ENCODE data around the gene H1-8.

Gene H1-8

DNA sequence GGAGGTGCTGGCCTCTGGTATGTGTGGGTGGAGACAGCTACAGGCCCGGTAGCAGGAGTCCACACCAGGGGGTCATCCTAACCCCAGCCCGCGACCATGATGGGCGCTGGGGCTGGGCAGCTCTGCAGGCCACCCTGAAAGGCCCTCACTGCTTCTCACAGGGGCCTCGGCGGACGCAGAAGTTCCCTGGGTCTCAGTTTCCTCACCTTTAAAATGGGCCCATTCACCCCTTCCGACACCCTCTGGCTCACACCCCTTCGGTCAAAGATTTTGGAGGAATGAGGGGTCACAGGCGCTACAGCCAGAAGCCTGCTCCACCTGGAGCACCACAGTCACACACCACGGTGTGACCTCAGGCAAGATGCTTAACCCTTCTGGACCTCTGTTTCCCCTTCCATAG lies 55.5 kb downstream of the H1-8 start:
- Histone ChIP-seq H2BK12ac (ENCODE audit: low read length) (peak overlapping the region; percentile 44), H3K4me2 (ENCODE audit: low read length) (no peak overlapping the region), H3K23ac (ENCODE audit: low read length) (no peak overlapping the region), H3K18ac (ENCODE audit: low read length) (peak overlapping the region; percentile 5), H3K9me3 (ENCODE audit: insufficient read depth, low read depth, low read length) (no peaks in the 10 kb centered on the region), H3K36me3 (ENCODE audit: control insufficient read depth in 1 of 2, insufficient read depth in 2 of 2, low read length in 2 of 2) (peaks cover 12 to 19% of the 10 kb centered on the region in 2 experiments), H2AFZ (ENCODE audit: insufficient read depth, low read length, poor library complexity) (no peak overlapping the region), H3K27ac (ENCODE audit: low read depth, low read length) (peak overlapping the region; percentile 52), H3K4me1 (ENCODE audit: control insufficient read depth in 1 of 2, insufficient read depth in 2 of 2, low read length in 2 of 2) (peaks cover 63 to 68% of the 10 kb centered on the region in 2 experiments), H4K91ac (ENCODE audit: low read depth, low read length) (peak overlapping the region; percentile 40), H3K14ac (ENCODE audit: low read length) (peak overlapping the region; percentile 40), H3K27me3 (ENCODE audit: insufficient read depth, low read length) (no peaks in the 10 kb centered on the region), H3K9ac (ENCODE audit: low read length) (no peak overlapping the region), H4K12ac (ENCODE audit: low read depth, low read length) (no peak overlapping the region), H3K4me3 (ENCODE audit: low read depth, low read length) (no peak overlapping the region), H2AK5ac (ENCODE audit: low read length) (peak overlapping the region; percentile 20), H3K79me2 (ENCODE audit: control insufficient read depth, insufficient read depth, low read length, poor library complexity) (peaks cover 60% of the 10 kb centered on the region), H2BK5ac (ENCODE audit: low read depth, low read length, poor library complexity) (no peak overlapping the region), H4K8ac (ENCODE audit: low read depth, low read length) (peak overlapping the region; percentile 30), H3K79me1 (ENCODE audit: low read length) (peaks cover 51% of the 10 kb centered on the region), H3K4ac (ENCODE audit: low read depth, low read length) (peak overlapping the region; percentile 63), H2BK120ac (ENCODE audit: insufficient read depth, low read length, poor library complexity) (peak overlapping the region; percentile 10)
- DNase-seq = no peak
- WGBS (ENCODE audit: extremely low coverage, insufficient coverage, insufficient read length) = no CpG with 5 or more reads among the region's 11 CpGs

DNA sequence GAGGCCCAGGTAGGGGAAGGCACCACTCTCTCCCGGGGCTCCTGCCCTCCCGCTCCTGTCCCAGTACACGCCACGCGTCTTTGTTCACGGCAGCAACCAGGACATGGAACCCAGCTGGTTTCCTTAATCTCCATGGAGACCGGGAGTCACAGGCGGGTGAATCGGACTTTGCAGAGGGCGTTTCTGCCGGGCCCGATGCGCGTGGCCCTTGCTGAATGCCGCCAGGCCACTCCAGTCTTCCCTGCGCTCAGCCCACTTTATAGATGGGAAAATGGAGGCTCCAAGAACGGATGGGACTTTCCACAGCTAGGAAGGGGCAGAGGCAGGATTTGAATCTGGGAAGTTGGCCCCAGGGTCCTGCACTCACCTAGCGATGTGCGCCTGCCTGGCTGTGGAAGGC lies 56.1 kb downstream of the H1-8 start:
- no peak overlapping the region for H3K4me2 ChIP-seq (ENCODE audit: low read length)
- peak overlapping the region; percentile 81 for H3K4ac ChIP-seq (ENCODE audit: low read depth, low read length)
- H4K8ac ChIP-seq (ENCODE audit: low read depth, low read length) = no peak overlapping the region
- no peak overlapping the region for H3K9ac ChIP-seq (ENCODE audit: low read length)
- H3K4me3 ChIP-seq (ENCODE audit: low read depth, low read length) = no peak overlapping the region
- no CpG with 5 or more reads among the region's 19 CpGs for WGBS (ENCODE audit: extremely low coverage, insufficient coverage, insufficient read length)
- peak overlapping the region; percentile 14 for H3K14ac ChIP-seq (ENCODE audit: low read length)
- peak overlapping the region; percentile 43 for H2BK5ac ChIP-seq (ENCODE audit: low read depth, low read length, poor library complexity)
- no peaks in the 10 kb centered on the region for H3K9me3 ChIP-seq (ENCODE audit: insufficient read depth, low read depth, low read length)
- H3K27me3 ChIP-seq (ENCODE audit: insufficient read depth, low read length) = no peaks in the 10 kb centered on the region
- peak overlapping the region; percentile 53 for H3K18ac ChIP-seq (ENCODE audit: low read length)
- peaks cover 56% of the 10 kb centered on the region for H3K79me1 ChIP-seq (ENCODE audit: low read length)
- peaks cover 65% of the 10 kb centered on the region for H3K79me2 ChIP-seq (ENCODE audit: control insufficient read depth, insufficient read depth, low read length, poor library complexity)
- no peak overlapping the region for H2AFZ ChIP-seq (ENCODE audit: insufficient read depth, low read length, poor library complexity)
- H4K91ac ChIP-seq (ENCODE audit: low read depth, low read length) = peak overlapping the region; percentile 40
- peak overlapping the region; percentile 73 for H3K27ac ChIP-seq (ENCODE audit: low read depth, low read length)
- no peak overlapping the region for H4K12ac ChIP-seq (ENCODE audit: low read depth, low read length)
- peak overlapping the region; percentile 70 for H2BK12ac ChIP-seq (ENCODE audit: low read length)
- peak; percentile 29 to 63 for DNase-seq
- peaks cover 7 to 13% of the 10 kb centered on the region in 2 experiments for H3K36me3 ChIP-seq (ENCODE audit: control insufficient read depth in 1 of 2, insufficient read depth in 2 of 2, low read length in 2 of 2)
- H3K4me1 ChIP-seq (ENCODE audit: control insufficient read depth in 1 of 2, insufficient read depth in 2 of 2, low read length in 2 of 2) = peaks cover 69 to 73% of the 10 kb centered on the region in 2 experiments
- no peak overlapping the region for H3K23ac ChIP-seq (ENCODE audit: low read length)
- H2AK5ac ChIP-seq (ENCODE audit: low read length) = peak overlapping the region; percentile 60
- peak overlapping the region; percentile 26 for H2BK120ac ChIP-seq (ENCODE audit: insufficient read depth, low read length, poor library complexity)

DNA sequence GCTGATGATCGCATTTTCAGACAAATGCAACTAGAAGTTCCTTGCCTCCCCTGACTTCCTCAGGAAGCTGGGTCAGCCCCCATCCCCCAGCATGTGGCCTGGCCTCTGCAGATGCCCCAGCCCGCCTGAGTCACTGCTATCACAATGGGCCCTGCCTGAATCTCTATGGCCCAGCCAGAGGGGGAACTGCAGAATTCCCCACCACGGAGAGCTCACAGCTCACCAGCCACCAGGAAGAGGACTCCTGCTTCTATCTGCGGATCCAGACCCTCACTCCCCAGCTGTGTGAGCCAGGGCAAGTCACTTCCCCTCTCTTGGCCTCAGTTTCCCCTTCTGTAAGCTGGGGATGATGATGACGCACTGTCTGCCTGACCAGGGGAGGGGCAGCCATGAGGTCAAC lies 56.6 kb downstream of the H1-8 start:
- peak overlapping the region; percentile 36 for H3K18ac ChIP-seq (ENCODE audit: low read length)
- no CpG with 5 or more reads among the region's 5 CpGs for WGBS (ENCODE audit: extremely low coverage, insufficient coverage, insufficient read length)
- H3K4me1 ChIP-seq (ENCODE audit: control insufficient read depth in 1 of 2, insufficient read depth in 2 of 2, low read length in 2 of 2) = peaks cover 70 to 78% of the 10 kb centered on the region in 2 experiments
- no peak overlapping the region for H3K23ac ChIP-seq (ENCODE audit: low read length)
- peak overlapping the region; percentile 29 for H3K14ac ChIP-seq (ENCODE audit: low read length)
- peak overlapping the region; percentile 53 for H4K91ac ChIP-seq (ENCODE audit: low read depth, low read length)
- peaks cover 69% of the 10 kb centered on the region for H3K79me2 ChIP-seq (ENCODE audit: control insufficient read depth, insufficient read depth, low read length, poor library complexity)
- peak; percentile 63 to 64 for DNase-seq
- H3K27me3 ChIP-seq (ENCODE audit: insufficient read depth, low read length) = no peaks in the 10 kb centered on the region
- H2BK5ac ChIP-seq (ENCODE audit: low read depth, low read length, poor library complexity) = no peak overlapping the region
- H3K27ac ChIP-seq (ENCODE audit: low read depth, low read length) = peak overlapping the region; percentile 73
- no peak overlapping the region for H2BK120ac ChIP-seq (ENCODE audit: insufficient read depth, low read length, poor library complexity)
- no peak overlapping the region for H3K4me3 ChIP-seq (ENCODE audit: low read depth, low read length)
- H2AFZ ChIP-seq (ENCODE audit: insufficient read depth, low read length, poor library complexity) = no peak overlapping the region
- H3K79me1 ChIP-seq (ENCODE audit: low read length) = peaks cover 58% of the 10 kb centered on the region
- H3K9ac ChIP-seq (ENCODE audit: low read length) = no peak overlapping the region
- H3K4ac ChIP-seq (ENCODE audit: low read depth, low read length) = peak overlapping the region; percentile 44
- H2AK5ac ChIP-seq (ENCODE audit: low read length) = peak overlapping the region; percentile 66
- H4K8ac ChIP-seq (ENCODE audit: low read depth, low read length) = peak overlapping the region; percentile 41
- H3K4me2 ChIP-seq (ENCODE audit: low read length) = no peak overlapping the region
- H3K9me3 ChIP-seq (ENCODE audit: insufficient read depth, low read depth, low read length) = no peaks in the 10 kb centered on the region
- peaks cover 5 to 11% of the 10 kb centered on the region in 2 experiments for H3K36me3 ChIP-seq (ENCODE audit: control insufficient read depth in 1 of 2, insufficient read depth in 2 of 2, low read length in 2 of 2)
- H2BK12ac ChIP-seq (ENCODE audit: low read length) = peak overlapping the region; percentile 63
- H4K12ac ChIP-seq (ENCODE audit: low read depth, low read length) = no peak overlapping the region

DNA sequence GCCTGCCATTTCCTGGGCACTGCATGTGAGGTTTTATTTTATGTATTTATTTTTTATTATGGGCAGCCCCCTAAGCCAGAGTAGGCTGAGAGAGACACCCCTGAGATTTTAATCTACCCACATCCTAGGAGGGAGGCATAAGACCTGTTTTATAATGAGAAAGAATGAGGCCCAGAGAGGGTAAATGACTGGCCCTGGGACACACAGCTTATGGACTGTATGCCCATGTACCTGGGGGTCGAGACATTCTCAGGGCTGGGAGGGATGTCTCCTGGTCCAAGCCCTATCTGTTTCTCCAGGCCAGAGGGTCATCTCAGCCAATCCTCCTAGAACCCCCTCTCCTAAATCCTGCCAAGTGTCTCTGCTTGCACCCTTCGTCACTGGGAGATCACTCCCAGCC lies 57.4 kb downstream of the H1-8 start:
- Histone ChIP-seq H3K4me3 (ENCODE audit: low read depth, low read length) (no peak overlapping the region), H3K18ac (ENCODE audit: low read length) (no peak overlapping the region), H3K27ac (ENCODE audit: low read depth, low read length) (peak overlapping the region; percentile 73), H3K36me3 (ENCODE audit: control insufficient read depth in 1 of 2, insufficient read depth in 2 of 2, low read length in 2 of 2) (peaks cover 5 to 7% of the 10 kb centered on the region in 2 experiments), H2AFZ (ENCODE audit: insufficient read depth, low read length, poor library complexity) (no peak overlapping the region), H3K4me2 (ENCODE audit: low read length) (no peak overlapping the region), H2BK120ac (ENCODE audit: insufficient read depth, low read length, poor library complexity) (no peak overlapping the region), H4K12ac (ENCODE audit: low read depth, low read length) (no peak overlapping the region), H3K4ac (ENCODE audit: low read depth, low read length) (peak overlapping the region; percentile 80), H3K27me3 (ENCODE audit: insufficient read depth, low read length) (no peaks in the 10 kb centered on the region), H2AK5ac (ENCODE audit: low read length) (no peak overlapping the region), H3K14ac (ENCODE audit: low read length) (no peak overlapping the region), H4K91ac (ENCODE audit: low read depth, low read length) (peak overlapping the region; percentile 53), H2BK12ac (ENCODE audit: low read length) (no peak overlapping the region), H3K79me1 (ENCODE audit: low read length) (peaks cover 56% of the 10 kb centered on the region), H3K9me3 (ENCODE audit: insufficient read depth, low read depth, low read length) (no peaks in the 10 kb centered on the region), H3K79me2 (ENCODE audit: control insufficient read depth, insufficient read depth, low read length, poor library complexity) (peaks cover 69% of the 10 kb centered on the region), H2BK5ac (ENCODE audit: low read depth, low read length, poor library complexity) (no peak overlapping the region), H3K9ac (ENCODE audit: low read length) (no peak overlapping the region), H3K4me1 (ENCODE audit: control insufficient read depth in 1 of 2, insufficient read depth in 2 of 2, low read length in 2 of 2) (peaks cover 67 to 76% of the 10 kb centered on the region in 2 experiments), H4K8ac (ENCODE audit: low read depth, low read length) (no peak overlapping the region), H3K23ac (ENCODE audit: low read length) (no peak overlapping the region)
- DNase-seq = no peak
- no CpG with 5 or more reads among the region's 2 CpGs for WGBS (ENCODE audit: extremely low coverage, insufficient coverage, insufficient read length)
